ENCODE results near the gene THRB. TPM values are rescaled to one million over a fixed set of nuclear protein-coding genes. Genes with fewer than 3 reads are reported as not detected.
"Not testable (repeated sequence)": the region's sequence is repeated elsewhere in the genome, so short reads cannot be mapped to it uniquely, and the experiment has no call there.

The THRB gene
- total RNA-seq, 1 experiment from 2014 or later: 0.69 TPM

- no peak for DNase-seq (ENCODE audit: low read depth)
Measured at GRCh38 chr3:24450160-24450907, 44.3 kb downstream of the THRB start.

- no peak for DNase-seq (ENCODE audit: low read depth)
Measured at GRCh38 chr3:24447836-24448235, 46.8 kb downstream of the THRB start.

GRCh38 chr3:24446032-24446431 lies 48.6 kb downstream of the THRB start:
- no peak for DNase-seq (ENCODE audit: low read depth)

GRCh38 chr3:24443476-24443875 lies 51.2 kb downstream of the THRB start:
- no peak for DNase-seq (ENCODE audit: low read depth)

- DNase-seq (ENCODE audit: low read depth): no peak
Measured at GRCh38 chr3:24440760-24441464, 53.7 kb downstream of the THRB start.

GRCh38 chr3:24439021-24439420 lies 55.6 kb downstream of the THRB start:
- no peak for DNase-seq (ENCODE audit: low read depth)

- DNase-seq (ENCODE audit: low read depth): no peak
Measured at GRCh38 chr3:24437326-24437725, 57.3 kb downstream of the THRB start.

GRCh38 chr3:24435584-24435983 lies 59.1 kb downstream of the THRB start:
- no peak for DNase-seq (ENCODE audit: low read depth)

GRCh38 chr3:24434651-24435050 lies 60.0 kb downstream of the THRB start:
- DNase-seq (ENCODE audit: low read depth): no peak

- no peak for DNase-seq (ENCODE audit: low read depth)
Measured at GRCh38 chr3:24433838-24434591, 60.6 kb downstream of the THRB start.

GRCh38 chr3:24432989-24433388 lies 61.7 kb downstream of the THRB start:
- DNase-seq (ENCODE audit: low read depth): no peak

GRCh38 chr3:24428481-24428880 lies 66.2 kb downstream of the THRB start:
- DNase-seq (ENCODE audit: low read depth): no peak

- no peak for DNase-seq (ENCODE audit: low read depth)
Measured at GRCh38 chr3:24426896-24427295, 67.8 kb downstream of the THRB start.

- DNase-seq (ENCODE audit: low read depth): not testable (repeated sequence)
Measured at GRCh38 chr3:24420829-24421228, 73.8 kb downstream of the THRB start.

GRCh38 chr3:24420224-24420623 lies 74.4 kb downstream of the THRB start:
- DNase-seq (ENCODE audit: low read depth): no peak

GRCh38 chr3:24419067-24419791 lies 75.4 kb downstream of the THRB start:
- no peak for DNase-seq (ENCODE audit: low read depth)

- no peak for DNase-seq (ENCODE audit: low read depth)
Measured at GRCh38 chr3:24417730-24418129, 76.9 kb downstream of the THRB start.

- DNase-seq (ENCODE audit: low read depth): no peak
Measured at GRCh38 chr3:24416224-24416623, 78.4 kb downstream of the THRB start.

- no peak for DNase-seq (ENCODE audit: low read depth)
Measured at GRCh38 chr3:24415824-24416223, 78.8 kb downstream of the THRB start.

- not testable (repeated sequence) for DNase-seq (ENCODE audit: low read depth)
Measured at GRCh38 chr3:24413662-24414061, 81.0 kb downstream of the THRB start.

GRCh38 chr3:24410860-24411259 lies 83.8 kb downstream of the THRB start:
- DNase-seq (ENCODE audit: low read depth): no peak
